Tibial nerve (tissue), 4 donors: ENCODE results near the gene ZNF471. TPM values are rescaled to one million over a fixed set of nuclear protein-coding genes. Genes with fewer than 3 reads are reported as not detected.

Source experiments
- DNase-seq, 2 donors: peaks; one replicate each; pipeline ENCODE4 v3.0.0-alpha.2; 2019; ENCODE audit warnings: low spot score in 2 of 2
- H3K27ac ChIP-seq, 4 donors: fragments of 200-600 bp; sonication (generic) in 3 of 4; one replicate each; pipeline ENCODE4 v1.5.1; 2017 to 2019; ENCODE audit warnings: mild to moderate bottlenecking in 1 of 4
- H3K27me3 ChIP-seq, 2 donors: fragments of 200-600 bp; sonication (generic) in 1 of 2; one replicate each; pipeline versions ENCODE4 v1.5.1 to v1.6.0; 2017 to 2019
- H3K36me3 ChIP-seq, 3 donors: fragments of 200-600 bp; sonication (generic); one replicate each; pipeline ENCODE4 v1.5.1; 2018 to 2019
- H3K4me1 ChIP-seq, 4 donors: fragments of 200-600 bp; sonication (generic) in 3 of 4; one replicate each; pipeline ENCODE4 v1.5.1; 2017 to 2019
- H3K4me3 ChIP-seq, 4 donors: fragments of 200-600 bp; sonication (generic) in 3 of 4; one replicate each; pipeline ENCODE4 v1.5.1; 2017 to 2019; ENCODE audit warnings: mild to moderate bottlenecking in 1 of 4, moderate library complexity in 1 of 4
- H3K9me3 ChIP-seq, 4 donors: fragments of 200-600 bp; sonication (generic) in 3 of 4; one replicate each; pipeline ENCODE4 v1.5.1; 2017 to 2019
- EP300 ChIP-seq, 2 donors: sonication (generic); formaldehyde crosslinking; IDR thresholded peaks; one replicate each; pipeline ENCODE4 v1.6.1; 2017; ENCODE audit warnings: antibody characterized with exemption in 2 of 2, mild to moderate bottlenecking in 1 of 2
- POLR2A ChIP-seq, 2 donors: fragments of 450-650 bp; IDR thresholded peaks; one replicate each; pipeline ENCODE4 v1.6.1; 2017; ENCODE audit warnings: antibody characterized with exemption in 2 of 2, mild to moderate bottlenecking in 2 of 2, moderate library complexity in 2 of 2
- WGBS, 2 donors: methylation state at CpG; one replicate each; pipeline ENCODE4 v1.1.5; 2018; 5-methylcytosine and 5-hydroxymethylcytosine counted together
- total RNA-seq, 4 donors: library from RNA; depleted of rRNA; stranded (reverse); fragments of >200 nt; gene quantifications; one replicate each; pipeline ENCODE4 v1.1.0, GENCODE V29; 2016
- TF ChIP-seq, protein P1 (sequence below), 5 experiments: fragments of 200-600 bp in 3 of 5; fragments of 450-650 bp in 2 of 5; sonication (generic) in 3 of 5; IDR thresholded peaks; one replicate each; pipeline ENCODE4 v1.5.1; 2016 to 2019; ENCODE audit warnings: antibody characterized with exemption in 5 of 5, mild to moderate bottlenecking in 3 of 5, moderate library complexity in 2 of 5

ZNF471 gene
- total RNA-seq: 10 to 100 TPM in 3 of 4 donors, 1 to 10 TPM in 1; 9.4 to 15.6 (median 11.3) TPM

DNA sequence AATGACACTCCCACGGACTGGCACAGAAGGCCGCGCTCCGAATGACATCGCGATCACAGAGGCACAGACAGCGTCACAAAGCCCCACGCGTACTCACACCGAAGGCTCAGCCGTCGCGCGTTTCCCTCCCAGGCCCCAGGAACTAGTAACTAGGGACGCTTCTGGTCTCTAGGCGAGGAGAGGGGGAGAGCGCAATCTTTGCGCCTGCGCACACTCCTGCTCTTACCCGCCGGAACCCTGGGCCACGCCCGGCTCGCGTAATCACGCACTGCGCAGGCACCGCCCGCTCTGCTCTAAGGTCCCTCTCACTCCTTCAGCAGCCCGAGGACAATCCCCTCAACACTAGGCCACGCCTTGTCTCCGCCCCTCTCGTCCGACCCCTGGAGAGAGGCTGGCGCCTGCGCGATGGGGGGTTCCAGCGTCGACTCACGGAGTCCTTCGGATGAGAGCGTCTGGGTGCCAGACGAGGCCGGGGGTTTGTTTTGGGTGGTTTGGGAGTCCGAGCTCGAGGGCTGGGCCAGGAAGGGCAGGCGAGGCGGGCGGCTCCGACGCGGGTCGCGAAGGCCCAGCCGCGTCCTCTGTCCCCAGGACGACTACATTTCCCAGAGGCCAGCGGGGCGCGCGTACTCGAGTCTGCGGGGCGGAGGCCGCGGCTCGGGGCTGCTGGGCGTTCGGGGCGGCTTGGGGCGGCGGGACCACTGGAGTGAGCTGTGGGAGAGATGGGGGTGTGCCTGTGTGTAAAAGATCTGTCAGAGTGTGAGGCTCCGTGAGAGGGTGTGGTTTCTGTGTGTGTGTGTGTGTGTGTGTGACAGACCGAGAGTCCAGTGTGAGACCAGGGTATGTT, at the start of gene ZNF471:
TSS of gene ZNF471 (plus strand) at position 410 of the 844 bp plus-strand sequence. CDS start 3,717 bp downstream, outside the sequence.
- TF ChIP-seq EP300 (IDR thresholded peaks at IDR 0.05) (peak; percentile 76 to 79), POLR2A (IDR thresholded peaks at IDR 0.05) (peak in 1 of 2 donors; percentile 46)
- TF ChIP-seq, protein P1, sequence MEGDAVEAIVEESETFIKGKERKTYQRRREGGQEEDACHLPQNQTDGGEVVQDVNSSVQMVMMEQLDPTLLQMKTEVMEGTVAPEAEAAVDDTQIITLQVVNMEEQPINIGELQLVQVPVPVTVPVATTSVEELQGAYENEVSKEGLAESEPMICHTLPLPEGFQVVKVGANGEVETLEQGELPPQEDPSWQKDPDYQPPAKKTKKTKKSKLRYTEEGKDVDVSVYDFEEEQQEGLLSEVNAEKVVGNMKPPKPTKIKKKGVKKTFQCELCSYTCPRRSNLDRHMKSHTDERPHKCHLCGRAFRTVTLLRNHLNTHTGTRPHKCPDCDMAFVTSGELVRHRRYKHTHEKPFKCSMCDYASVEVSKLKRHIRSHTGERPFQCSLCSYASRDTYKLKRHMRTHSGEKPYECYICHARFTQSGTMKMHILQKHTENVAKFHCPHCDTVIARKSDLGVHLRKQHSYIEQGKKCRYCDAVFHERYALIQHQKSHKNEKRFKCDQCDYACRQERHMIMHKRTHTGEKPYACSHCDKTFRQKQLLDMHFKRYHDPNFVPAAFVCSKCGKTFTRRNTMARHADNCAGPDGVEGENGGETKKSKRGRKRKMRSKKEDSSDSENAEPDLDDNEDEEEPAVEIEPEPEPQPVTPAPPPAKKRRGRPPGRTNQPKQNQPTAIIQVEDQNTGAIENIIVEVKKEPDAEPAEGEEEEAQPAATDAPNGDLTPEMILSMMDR (IDR thresholded peaks at IDR 0.05): peak in 1 of 5 experiments; percentile 21
- DNase-seq: peak; percentile 95 to 96
- peaks cover 0 to 27% (median 0%) of the 10 kb centered on the region in 3 donors for H3K36me3 ChIP-seq
- H3K4me3 ChIP-seq: peak within 1 kb of the TSS; percentile 52 to 86 (median 64)
- H3K9me3 ChIP-seq: peaks cover 0 to 58% (median 10%) of the 10 kb centered on the region in 4 donors
- WGBS, 2 donors: 2% methylated on average over 31 to 74 of the region's 74 CpGs
- no peaks in the 10 kb centered on the region for H3K27me3 ChIP-seq
- H3K27ac ChIP-seq: peak within 1 kb of the TSS; percentile 88 to 100 (median 93)
- peaks cover 0 to 18% (median 2%) of the 10 kb centered on the region in 4 donors for H3K4me1 ChIP-seq

DNA sequence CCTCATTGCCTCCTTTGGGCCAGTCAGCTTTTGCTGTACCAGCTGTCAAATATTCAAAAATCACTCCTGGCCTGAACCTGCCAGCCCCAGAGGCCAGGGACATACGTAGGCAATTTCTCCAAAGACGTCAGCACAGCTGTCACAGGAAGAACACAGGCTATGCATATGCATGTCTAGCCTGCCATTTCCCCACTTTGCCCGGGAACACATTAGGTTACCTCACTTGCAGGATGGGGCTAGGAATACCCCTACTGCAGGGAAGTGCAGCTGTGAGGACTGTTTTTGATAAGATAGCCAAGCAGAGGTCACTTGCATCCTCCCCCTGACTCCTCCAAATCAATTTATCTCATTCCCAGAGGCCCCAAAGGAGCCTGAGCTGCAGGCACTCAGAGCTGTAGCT, 33.3 kb upstream of the ZNF471 start:
- Histone ChIP-seq H3K4me1 (peaks cover 0 to 25% (median 4%) of the 10 kb centered on the region in 4 donors), H3K4me3 (no peak overlapping the region), H3K27ac (no peak overlapping the region), H3K9me3 (peaks cover 0 to 82% (median 23%) of the 10 kb centered on the region in 4 donors), H3K36me3 (peaks cover 0 to 68% (median 11%) of the 10 kb centered on the region in 3 donors), H3K27me3 (no peaks in the 10 kb centered on the region)
- WGBS, 2 donors: 81 to 84% methylated on average over 3 of the region's 3 CpGs
- TF ChIP-seq, protein P1 (IDR thresholded peaks at IDR 0.05): no peak
- TF ChIP-seq EP300 (IDR thresholded peaks at IDR 0.05): no peak
- no peak for TF ChIP-seq POLR2A (IDR thresholded peaks at IDR 0.05)
- no peak for DNase-seq

DNA sequence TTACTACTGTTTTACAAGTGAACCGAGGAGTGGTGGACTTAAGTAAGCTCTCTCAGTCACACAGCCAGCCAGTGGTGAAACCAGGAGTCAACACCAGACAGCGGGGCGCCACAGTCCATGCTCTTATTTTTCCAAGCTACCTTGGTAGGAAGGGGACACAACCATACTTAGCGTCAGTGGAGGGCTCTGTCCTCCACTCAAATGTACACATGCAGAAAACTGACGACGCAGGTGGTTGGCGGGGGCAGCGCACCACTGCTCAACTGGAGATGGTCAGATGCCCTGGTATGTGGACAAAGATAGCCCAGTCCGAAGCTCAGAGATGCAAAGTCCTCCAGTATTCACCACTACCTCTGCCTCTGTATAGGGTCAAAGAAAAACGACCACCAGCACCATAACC, 31.6 kb upstream of the ZNF471 start:
- DNase-seq: no peak
- WGBS, 2 donors: 80 to 85% methylated on average over 10 of the region's 10 CpGs
- Histone ChIP-seq H3K4me3 (peak overlapping the region in 1 of 4 donors; percentile 84), H3K4me1 (peaks cover 0 to 27% (median 4%) of the 10 kb centered on the region in 4 donors), H3K36me3 (peaks cover 0 to 62% (median 5%) of the 10 kb centered on the region in 3 donors), H3K27me3 (no peaks in the 10 kb centered on the region), H3K9me3 (peaks cover 0 to 80% (median 22%) of the 10 kb centered on the region in 4 donors), H3K27ac (peak overlapping the region in 2 of 4 donors; percentile 54 to 92)
- TF ChIP-seq POLR2A (IDR thresholded peaks at IDR 0.05) (no peak), EP300 (IDR thresholded peaks at IDR 0.05) (no peak)
- TF ChIP-seq, protein P1 (IDR thresholded peaks at IDR 0.05): no peak

DNA sequence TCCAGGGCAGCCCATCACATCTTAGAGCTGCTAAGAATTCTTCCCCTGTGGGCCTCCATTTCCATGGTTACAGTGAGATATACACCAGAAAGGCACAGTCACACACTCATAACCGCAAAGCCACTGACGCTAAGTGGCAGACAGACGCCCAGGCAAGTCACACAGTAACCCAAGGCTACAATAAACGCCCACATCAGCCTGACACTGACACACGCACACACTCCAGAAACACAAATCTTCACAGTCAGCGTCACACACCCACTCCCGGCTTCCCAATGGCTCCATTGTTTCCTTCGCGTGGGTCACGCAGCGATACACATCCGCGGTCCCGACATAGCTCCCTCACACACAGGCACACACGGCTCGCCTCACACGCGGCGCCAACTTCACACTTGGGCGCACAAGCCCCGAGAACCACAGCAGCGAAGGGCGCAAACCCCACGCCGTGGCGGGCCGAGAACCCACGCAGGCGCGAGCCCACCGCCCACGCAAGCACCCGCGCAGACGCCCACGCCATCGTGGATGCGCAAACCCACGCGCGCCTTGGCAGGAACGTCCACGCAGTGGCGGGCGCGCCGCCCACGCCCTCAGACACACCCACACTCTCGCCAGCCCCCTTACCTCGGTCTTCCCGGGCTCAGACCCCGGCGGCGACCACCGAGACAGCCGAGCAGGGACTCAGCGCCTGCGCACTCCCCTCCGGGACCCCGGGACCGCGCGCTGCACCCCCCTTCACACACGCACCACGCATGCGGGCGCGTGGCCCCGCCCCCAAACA, 30.8 kb upstream of the ZNF471 start, which contains the start of gene ZNF667:
TSS of gene ZNF667 (minus strand) at position 695 of the 778 bp plus-strand sequence. CDS start 14,975 bp downstream, outside the sequence.
- H3K27ac ChIP-seq: peak within 1 kb of the TSS; percentile 73 to 93 (median 84)
- TF ChIP-seq EP300 (IDR thresholded peaks at IDR 0.05) (peak in 1 of 2 donors; percentile 51), POLR2A (IDR thresholded peaks at IDR 0.05) (no peak)
- TF ChIP-seq, protein P1 (IDR thresholded peaks at IDR 0.05): no peak
- H3K27me3 ChIP-seq: no peaks in the 10 kb centered on the region
- peaks cover 0 to 27% (median 4%) of the 10 kb centered on the region in 4 donors for H3K4me1 ChIP-seq
- peak in 1 of 2 donors; percentile 16 for DNase-seq
- WGBS, 2 donors: 2 to 3% methylated on average over 17 to 22 of the region's 69 CpGs
- H3K4me3 ChIP-seq: peak within 1 kb of the TSS; percentile 46 to 84 (median 58)
- H3K9me3 ChIP-seq: peaks cover 0 to 80% (median 21%) of the 10 kb centered on the region in 4 donors
- H3K36me3 ChIP-seq: peaks cover 0 to 62% (median 0%) of the 10 kb centered on the region in 3 donors
